Heart left ventricle (tissue), 13 donors: ENCODE measurements around the gene KIF27.
"Not testable (repeated sequence)": the region's sequence is repeated elsewhere in the genome, so short reads cannot be mapped to it uniquely, and the experiment has no call there.

Experiments
- POLR2A ChIP-seq, 2 donors: fragments of 450-650 bp; IDR thresholded peaks; one replicate each; pipeline ENCODE4 v1.6.1; 2017; ENCODE audit warnings: antibody characterized with exemption in 2 of 2, mild to moderate bottlenecking in 2 of 2, moderate library complexity in 2 of 2
- TF ChIP-seq, protein P1 (sequence below), 12 donors: fragments of 200-600 bp; sonication (generic) in 4 of 12; IDR thresholded peaks; one replicate each; pipeline versions ENCODE4 v1.5.0 to v1.8.0; 2018 to 2022; ENCODE audit warnings: antibody characterized with exemption in 12 of 12, mild to moderate bottlenecking in 5 of 12
- donor health status: ischemic (EF 13 %, LVEDD 7.1; RV severe dilation, severe dysfunction).
- donor health status: DM: no; HTN: yes; CAD: no.
- donor health status: DM: no; HTN: no; CAD: no.
- donor health status: ischemic (EF 25% LVEDD 6.9; RV normal size, moderate dysfunction).
- donor health status: ischemic (EF 25% LVEDD 5.7; RV mildly dilated, moderate dysfunction).
- donor health status: ischemic (EF 35%, LVEDD 5.7; RV mildly dilated, moderate dysfunction).
- donor health status: nonischemic (EF 11% LVEDD 7.7; RV severe dilation, severe dysfunction).
- donor health status: DM: yes; HTN: yes; CAD: no.
- donor health status: PGD.
- donor health status: ischemic (EF 29% LVEDD 5.4; RV normal size, mild dysfunction).
- donor health status: nonischemic (EF 23%, LVEDD 6.1; RV moderate dilation, normal function).

DNA sequence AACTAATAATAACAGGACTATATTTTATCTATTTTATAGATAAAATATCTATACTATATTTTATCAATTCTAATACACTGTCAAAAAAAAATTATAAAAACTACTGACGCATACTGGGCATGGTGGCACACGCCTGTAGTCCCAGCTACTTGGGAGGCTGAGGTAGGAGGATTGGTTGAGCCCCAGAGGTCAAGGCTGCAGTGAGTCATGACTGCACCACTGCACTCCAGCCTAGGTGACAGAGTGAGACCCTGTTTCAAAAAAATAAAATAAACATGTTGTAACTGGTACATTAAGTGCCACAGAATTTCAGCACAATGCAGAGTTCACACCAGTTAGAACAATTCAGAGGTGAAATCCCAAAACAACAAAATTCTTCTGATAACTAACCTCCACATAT, 34.7 kb downstream of the KIF27 start:
- TF ChIP-seq, protein P1, sequence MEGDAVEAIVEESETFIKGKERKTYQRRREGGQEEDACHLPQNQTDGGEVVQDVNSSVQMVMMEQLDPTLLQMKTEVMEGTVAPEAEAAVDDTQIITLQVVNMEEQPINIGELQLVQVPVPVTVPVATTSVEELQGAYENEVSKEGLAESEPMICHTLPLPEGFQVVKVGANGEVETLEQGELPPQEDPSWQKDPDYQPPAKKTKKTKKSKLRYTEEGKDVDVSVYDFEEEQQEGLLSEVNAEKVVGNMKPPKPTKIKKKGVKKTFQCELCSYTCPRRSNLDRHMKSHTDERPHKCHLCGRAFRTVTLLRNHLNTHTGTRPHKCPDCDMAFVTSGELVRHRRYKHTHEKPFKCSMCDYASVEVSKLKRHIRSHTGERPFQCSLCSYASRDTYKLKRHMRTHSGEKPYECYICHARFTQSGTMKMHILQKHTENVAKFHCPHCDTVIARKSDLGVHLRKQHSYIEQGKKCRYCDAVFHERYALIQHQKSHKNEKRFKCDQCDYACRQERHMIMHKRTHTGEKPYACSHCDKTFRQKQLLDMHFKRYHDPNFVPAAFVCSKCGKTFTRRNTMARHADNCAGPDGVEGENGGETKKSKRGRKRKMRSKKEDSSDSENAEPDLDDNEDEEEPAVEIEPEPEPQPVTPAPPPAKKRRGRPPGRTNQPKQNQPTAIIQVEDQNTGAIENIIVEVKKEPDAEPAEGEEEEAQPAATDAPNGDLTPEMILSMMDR (IDR thresholded peaks at IDR 0.05) = not testable (repeated sequence)
- not testable (repeated sequence) for TF ChIP-seq POLR2A (IDR thresholded peaks at IDR 0.05)
